A549 (cell line): ENCODE data around the gene ADPRHL1. TPM values are rescaled to one million over a fixed set of nuclear protein-coding genes. Genes with fewer than 3 reads are reported as not detected.

ENCODE experiments used
- ATAC-seq, 2 experiments: fragments of 200-7000 bp in 1 of 2; fragments of >200 bp in 1 of 2; cut with Nextera tagmentation in 1 of 2; cut with Tn5 transposase in 1 of 2; 3 replicates each; pipeline versions ENCODE4 v1.8.0 to v1.9.1; 2018 to 2020; ENCODE audit warnings: mild to moderate bottlenecking in 1 of 2, moderate library complexity in 1 of 2
- CTCF ChIA-PET: fragments of 300-600 bp; sonication (Branson Sonifier 250); formaldehyde crosslinking; extraction: SDS; loops from one replicate; lab custom pipeline; 2021; ENCODE audit warnings: antibody characterized with exemption, inconsistent platforms; lab: Yijun Ruan, JAX
- POLR2A ChIA-PET: fragments of 350-600 bp; formaldehyde crosslinking; extraction: SDS; loops from one replicate; lab custom pipeline; 2021; ENCODE audit warnings: antibody characterized with exemption, inconsistent platforms; lab: Yijun Ruan, JAX
- DNase-seq, 2 experiments: peaks; one replicate each; pipeline versions ENCODE4 v3.0.0 to v3.0.0-alpha.2; 2011 to 2016; ENCODE audit warnings: low read depth in 1 of 2, low spot score in 1 of 2
- FAIRE-seq: peaks from 2 replicates; lab custom pipeline; 2011; peaks lifted over from hg19 to GRCh38; lab: Jason Lieb, UNC
- H3K27ac ChIP-seq, 2 experiments: fragments of >200 bp; sonication (Bioruptor Twin); formaldehyde crosslinking; 3 replicates each; pipeline ENCODE4 v1.5.1; 2016 to 2017
- H3K4me1 ChIP-seq: fragments of >200 bp; sonication (Bioruptor Twin); formaldehyde crosslinking; 3 replicates; pipeline ENCODE4 v1.6.1; 2016
- H3K4me2 ChIP-seq: fragments of >200 bp; sonication (Bioruptor Twin); formaldehyde crosslinking; 3 replicates; pipeline ENCODE4 v1.6.1; 2016
- H3K4me3 ChIP-seq: fragments of >200 bp; sonication (Bioruptor Twin); formaldehyde crosslinking; 3 replicates; pipeline ENCODE4 v1.5.1; 2016
- H3K9me3 ChIP-seq: fragments of >200 bp; sonication (Bioruptor Twin); formaldehyde crosslinking; 3 replicates; pipeline ENCODE4 v1.6.1; 2016
- BHLHE40 ChIP-seq: IDR thresholded peaks from 2 replicates; pipeline ENCODE4 v1.6.1; 2012; ENCODE audit warnings: low read depth, low read length, inconsistent platforms
- CBX8 ChIP-seq: fragments of 200-600 bp; sonication (generic); IDR thresholded peaks from 2 replicates; pipeline ENCODE4 v1.6.1; 2016
- EHMT2 ChIP-seq: fragments of 200-600 bp; sonication (generic); IDR thresholded peaks from 2 replicates; pipeline ENCODE4 v1.6.1; 2016; ENCODE audit warnings: antibody characterized with exemption, low read depth, mild to moderate bottlenecking, moderate library complexity
- ELK1 ChIP-seq: fragments of 150-350 bp; IDR thresholded peaks from 2 replicates; pipeline ENCODE4 v1.6.1; 2014; ENCODE audit warnings: low read depth, mild to moderate bottlenecking, low read length
- FOSB ChIP-seq: fragments of 250-450 bp; sonication (Bioruptor Pico); IDR thresholded peaks from 2 replicates; pipeline ENCODE4 v1.5.0; 2020; ENCODE audit warnings: mild to moderate bottlenecking, moderate library complexity
- FOSL2 ChIP-seq, 2 experiments: fragments of 450-650 bp in 1 of 2; fragments of >200 bp in 1 of 2; sonication (Bioruptor Twin) in 1 of 2; formaldehyde crosslinking; IDR thresholded peaks; 2 replicates each; pipeline versions ENCODE4 v1.5.0 to v1.6.1; 2016 to 2020; ENCODE audit warnings: mild to moderate bottlenecking in 1 of 2, moderate library complexity in 1 of 2
- HDAC2 ChIP-seq: fragments of 200-600 bp; sonication (generic); IDR thresholded peaks from 2 replicates; pipeline ENCODE4 v1.6.1; 2016
- HMGXB4 ChIP-seq: fragments of 250-450 bp; sonication (Bioruptor Pico); IDR thresholded peaks from 2 replicates; pipeline ENCODE4 v1.5.0; 2021; ENCODE audit warnings: mild to moderate bottlenecking, moderate library complexity, borderline replicate concordance
- HOXA7 ChIP-seq: fragments of 250-450 bp; sonication (Bioruptor Pico); IDR thresholded peaks from 2 replicates; pipeline ENCODE4 v1.5.0; 2020; ENCODE audit warnings: mild to moderate bottlenecking, moderate library complexity
- HOXB13 ChIP-seq: fragments of 250-450 bp; sonication (Bioruptor Pico); IDR thresholded peaks from 2 replicates; pipeline ENCODE4 v1.5.0; 2020; ENCODE audit warnings: low read depth, mild to moderate bottlenecking, moderate library complexity
- HOXB5 ChIP-seq: fragments of 250-450 bp; sonication (Bioruptor Pico); IDR thresholded peaks from 2 replicates; pipeline ENCODE4 v1.5.0; 2020; ENCODE audit warnings: mild to moderate bottlenecking, moderate library complexity
- MAFK ChIP-seq: fragments of 450-650 bp; IDR thresholded peaks from 2 replicates; pipeline ENCODE4 v1.6.1; 2014; ENCODE audit not compliant: partially characterized antibody
- NFE2L2 ChIP-seq: fragments of 150-350 bp; conservative IDR thresholded peaks from 2 replicates; pipeline ENCODE4 v1.6.1; 2014; ENCODE audit warnings: low read length
- POLR2AphosphoS2 ChIP-seq: conservative IDR thresholded peaks from 2 replicates; pipeline ENCODE4 v1.6.1; 2012; ENCODE audit warnings: low read length, improper control_type of control experiment, inconsistent platforms
- RARB ChIP-seq: fragments of 250-450 bp; sonication (Bioruptor Pico); IDR thresholded peaks from 2 replicates; pipeline ENCODE4 v1.8.0; 2021; ENCODE audit warnings: mild to moderate bottlenecking, moderate library complexity
- RNF2 ChIP-seq: fragments of 200-600 bp; sonication (generic); IDR thresholded peaks from 2 replicates; pipeline ENCODE4 v1.6.1; 2016; ENCODE audit warnings: low read depth, mild to moderate bottlenecking, antibody characterized with exemption, moderate library complexity, borderline replicate concordance
- SMC3 ChIP-seq: fragments of >200 bp; sonication (Bioruptor Twin); formaldehyde crosslinking; IDR thresholded peaks from 3 replicates; pipeline ENCODE4 v1.6.1; 2018; ENCODE audit warnings: inconsistent platforms
- SREBF2 ChIP-seq: fragments of 450-650 bp; IDR thresholded peaks from 2 replicates; pipeline ENCODE4 v1.6.1; 2014; ENCODE audit warnings: mild to moderate bottlenecking, moderate library complexity
- TP53 ChIP-seq: fragments of 250-450 bp; sonication (Bioruptor Pico); IDR thresholded peaks from 2 replicates; pipeline ENCODE4 v1.5.0; 2021; ENCODE audit warnings: mild to moderate bottlenecking, moderate library complexity
- USF2 ChIP-seq: fragments of 450-650 bp; IDR thresholded peaks from 2 replicates; pipeline ENCODE4 v1.6.1; 2014; ENCODE audit warnings: antibody characterized with exemption
- ZC3H11A ChIP-seq: fragments of 450-650 bp; IDR thresholded peaks from 2 replicates; pipeline ENCODE4 v1.6.1; 2014; ENCODE audit warnings: antibody characterized with exemption, mild to moderate bottlenecking
- ZFP36 ChIP-seq: fragments of 450-650 bp; IDR thresholded peaks from 2 replicates; pipeline ENCODE4 v1.6.1; 2014; ENCODE audit warnings: borderline replicate concordance; ENCODE audit not compliant: partially characterized antibody
- ZSCAN20 ChIP-seq: fragments of 250-450 bp; sonication (Bioruptor Pico); IDR thresholded peaks from 2 replicates; pipeline ENCODE4 v1.8.0; 2022; ENCODE audit warnings: mild to moderate bottlenecking, moderate library complexity
- WGBS: methylation state at CpG from one replicate; pipeline ENCODE4 v1.1.6; 2017; ENCODE audit errors: missing lambda C conversion rate; 5-methylcytosine and 5-hydroxymethylcytosine counted together
- polyA plus RNA-seq, 4 experiments: library from polyadenylated mRNA; depleted of rRNA in 3 of 4; stranded (reverse); fragments of >200 nt; fragmentation: RNase III in 1 of 4; extraction: RNeasy Plus Mini Kit Qiagen cat#74134 plus additional on column Dnase treatment in 1 of 4; gene quantifications; 2 replicates in 3 of 4; 3 replicates in 1 of 4; pipeline ENCODE4 v1.2.3, GENCODE V29; 2011 to 2017

Gene ADPRHL1
- polyA plus RNA-seq, 2 of the 4 experiments (the other 2 are of a cell fraction) = 11.0 to 11.4 TPM

GRCh38 chr13:113426591-113426986 is 26.7 kb downstream of the ADPRHL1 start:
- no peak overlapping the region for H3K4me2 ChIP-seq
- ChIA-PET CTCF (no interaction called here), POLR2A (no interaction called here)
- DNase-seq (no peak), FAIRE-seq (no peak)
- H3K4me3 ChIP-seq = no peak overlapping the region
- no peaks in the 10 kb centered on the region for H3K4me1 ChIP-seq
- TF ChIP-seq SREBF2 = no peak
- TF ChIP-seq HMGXB4 (CRISPR knock-in tag) = no peak
- TF ChIP-seq RARB (CRISPR knock-in tag) = no peak
- TF ChIP-seq RNF2 = no peak
- TF ChIP-seq BHLHE40 = no peak
- no peak for TF ChIP-seq ZFP36
- TF ChIP-seq FOSB (CRISPR knock-in tag) = no peak
- no peak for TF ChIP-seq HDAC2
- no peak for TF ChIP-seq NFE2L2
- TF ChIP-seq FOSL2 (IDR thresholded peaks at IDR 0.05) = no peak
- no peak for TF ChIP-seq FOSL2 (CRISPR knock-in tag; IDR thresholded peaks at IDR 0.05)
- TF ChIP-seq USF2 = no peak
- TF ChIP-seq MAFK = no peak
- TF ChIP-seq HOXA7 (CRISPR knock-in tag) = no peak
- no peak for TF ChIP-seq ZC3H11A
- TF ChIP-seq, all 56 proteins: peak for 0
- Histone ChIP-seq H3K9me3 (no peaks in the 10 kb centered on the region), H3K27ac (no peak overlapping the region)
- 86% methylated on average over 15 of the region's 15 CpGs for WGBS
- ATAC-seq = no peak

DNA sequence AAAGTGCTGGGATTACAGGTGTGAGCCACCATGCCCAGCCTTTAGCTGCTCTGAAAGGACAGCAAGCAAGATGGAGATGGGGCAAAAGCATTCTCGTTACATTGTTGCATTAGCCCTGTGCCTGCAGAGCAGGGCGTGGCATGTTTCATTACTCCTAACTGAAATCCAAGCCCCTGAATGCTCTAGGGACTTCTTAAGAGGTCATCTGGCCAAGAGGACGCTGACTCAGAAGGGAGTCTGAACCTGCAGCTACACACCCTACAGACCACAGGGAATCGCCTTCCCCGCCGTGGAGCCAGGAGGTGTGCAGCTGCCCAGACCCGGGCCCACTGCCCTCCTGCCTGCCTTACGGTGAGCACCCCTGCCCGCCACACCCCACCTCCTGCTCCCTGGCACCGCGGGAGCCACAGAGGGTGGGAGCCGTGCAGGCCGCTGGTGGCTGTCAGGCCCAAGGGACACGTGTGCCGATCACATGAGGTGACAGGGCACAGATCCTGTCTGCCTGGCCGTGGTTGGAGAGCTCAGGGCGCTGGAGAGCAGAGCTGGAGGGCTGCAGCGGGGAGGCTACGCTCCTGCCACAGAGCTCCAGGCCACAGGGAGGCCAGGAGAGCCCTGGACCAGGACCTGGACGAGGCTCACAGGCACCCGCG is 27.2 kb downstream of the ADPRHL1 start:
- no peak for DNase-seq
- no peak for TF ChIP-seq HOXB5 (CRISPR knock-in tag)
- TF ChIP-seq EHMT2 = no peak
- no peak for TF ChIP-seq TP53 (CRISPR knock-in tag)
- TF ChIP-seq HMGXB4 (CRISPR knock-in tag) = no peak
- TF ChIP-seq NFE2L2 = no peak
- TF ChIP-seq SMC3 = no peak
- TF ChIP-seq ZSCAN20 = no peak
- TF ChIP-seq ELK1 = no peak
- no peak for TF ChIP-seq POLR2AphosphoS2
- TF ChIP-seq CBX8 = no peak
- no peak for TF ChIP-seq HOXB13
- no peak for TF ChIP-seq HOXA7 (CRISPR knock-in tag)
- TF ChIP-seq, all 56 proteins: peak for 0
- no peaks in the 10 kb centered on the region for H3K4me1 ChIP-seq
- POLR2A ChIA-PET = no interaction called here
- WGBS = 93% methylated on average over 6 of the region's 22 CpGs
- ATAC-seq (no peak), FAIRE-seq (no peak)
- H3K9me3 ChIP-seq = no peaks in the 10 kb centered on the region
- no peak overlapping the region for H3K4me2 ChIP-seq
- CTCF ChIA-PET = no interaction called here
- no peak overlapping the region for H3K4me3 ChIP-seq
- H3K27ac ChIP-seq = no peak overlapping the region
